H9 (cell line): ENCODE data around the gene UBQLN3. TPM values are rescaled to one million over a fixed set of nuclear protein-coding genes. Genes with fewer than 3 reads are reported as not detected.
A peak's percentile ranks its signal among the peaks of the same experiment; 100 is the strongest.

Experiments used
- DNase-seq: peaks from one replicate; pipeline ENCODE4 v3.0.0-alpha.2; 2017
- H2AFZ ChIP-seq: one replicate; pipeline ENCODE4 v1.6.1; 2013; ENCODE audit warnings: mild to moderate bottlenecking, low read length, control low read depth, moderate library complexity
- H2AK5ac ChIP-seq: 2 replicates; pipeline ENCODE4 v1.6.1; 2013; ENCODE audit warnings: low read length, control low read depth, mixed read lengths; ENCODE audit not compliant: insufficient read length
- H2BK120ac ChIP-seq: one replicate; pipeline ENCODE4 v1.6.1; 2013; ENCODE audit warnings: low read depth, mild to moderate bottlenecking, low read length, control low read depth, inconsistent platforms; ENCODE audit not compliant: poor library complexity, severe bottlenecking
- H2BK12ac ChIP-seq: 2 replicates; pipeline ENCODE4 v1.6.1; 2013; ENCODE audit warnings: low read length, control low read depth, mixed read lengths, low read depth; ENCODE audit not compliant: insufficient read length
- H2BK15ac ChIP-seq: 2 replicates; pipeline ENCODE4 v1.6.1; 2013; ENCODE audit warnings: low read depth, low read length, control low read depth
- H2BK20ac ChIP-seq: one replicate; pipeline ENCODE4 v1.6.1; 2013; ENCODE audit warnings: low read depth, mild to moderate bottlenecking, low read length, control low read depth, inconsistent platforms; ENCODE audit not compliant: poor library complexity, severe bottlenecking
- H2BK5ac ChIP-seq: 2 replicates; pipeline ENCODE4 v1.6.1; 2013; ENCODE audit warnings: low read length, control low read depth, mixed read lengths; ENCODE audit not compliant: insufficient read length
- H3K14ac ChIP-seq: 2 replicates; pipeline ENCODE4 v1.6.1; 2013; ENCODE audit warnings: low read length, control low read depth; ENCODE audit not compliant: insufficient read depth
- H3K18ac ChIP-seq: 2 replicates; pipeline ENCODE4 v1.6.1; 2013; ENCODE audit warnings: low read depth, mild to moderate bottlenecking, mixed read lengths, low read length, control low read depth; ENCODE audit not compliant: insufficient read length
- H3K23ac ChIP-seq: 2 replicates; pipeline ENCODE4 v1.6.1; 2013; ENCODE audit warnings: low read length, control low read depth, mixed read lengths, low read depth; ENCODE audit not compliant: insufficient read length
- H3K23me2 ChIP-seq: 2 replicates; pipeline ENCODE4 v1.6.1; 2013; ENCODE audit warnings: low read depth, mild to moderate bottlenecking, mixed read lengths, low read length, control low read depth; ENCODE audit not compliant: insufficient read length, poor library complexity, severe bottlenecking
- H3K27ac ChIP-seq: 2 replicates; pipeline ENCODE4 v1.5.1; 2013; ENCODE audit warnings: low read length, control low read depth, mixed read lengths, low read depth; ENCODE audit not compliant: insufficient read length
- H3K27me3 ChIP-seq: 2 replicates; pipeline ENCODE4 v1.6.1; 2013; ENCODE audit warnings: low read length, control low read depth, inconsistent platforms; ENCODE audit not compliant: insufficient read depth
- H3K4ac ChIP-seq: 2 replicates; pipeline ENCODE4 v1.6.1; 2013; ENCODE audit warnings: low read depth, mild to moderate bottlenecking, control low read depth, inconsistent platforms, low read length, moderate library complexity
- H3K4me1 ChIP-seq: 2 replicates; pipeline ENCODE4 v1.6.1; 2013; ENCODE audit warnings: low read length, control low read depth, inconsistent platforms; ENCODE audit not compliant: insufficient read depth
- H3K4me2 ChIP-seq: 2 replicates; pipeline ENCODE4 v1.6.1; 2013; ENCODE audit warnings: low read length, control low read depth, mixed read lengths; ENCODE audit not compliant: insufficient read length, insufficient read depth
- H3K56ac ChIP-seq: 2 replicates; pipeline ENCODE4 v1.6.1; 2013; ENCODE audit warnings: low read depth, mild to moderate bottlenecking, mixed read lengths, low read length, control low read depth; ENCODE audit not compliant: insufficient read length
- H3K79me1 ChIP-seq: 2 replicates; pipeline ENCODE4 v1.6.1; 2013; ENCODE audit warnings: low read depth, mild to moderate bottlenecking, moderate library complexity, low read length, control low read depth, inconsistent platforms; ENCODE audit not compliant: insufficient read depth, poor library complexity, severe bottlenecking
- H3K79me2 ChIP-seq: 2 replicates; pipeline ENCODE4 v1.6.1; 2013; ENCODE audit warnings: low read length, control low read depth, inconsistent platforms; ENCODE audit not compliant: insufficient read depth
- H3K9ac ChIP-seq: 2 replicates; pipeline ENCODE4 v1.6.1; 2013; ENCODE audit warnings: low read length, control low read depth, mixed read lengths; ENCODE audit not compliant: insufficient read length; ENCODE audit errors: extremely low read depth
- H3K9me3 ChIP-seq: one replicate; pipeline ENCODE4 v1.6.1; 2013; ENCODE audit warnings: low read depth, low read length, inconsistent platforms; ENCODE audit not compliant: control insufficient read depth
- H3T11ph ChIP-seq: one replicate; pipeline ENCODE4 v1.6.1; 2013; ENCODE audit warnings: mild to moderate bottlenecking, low read length, control low read depth, inconsistent platforms
- H4K20me1 ChIP-seq: one replicate; pipeline ENCODE4 v1.6.1; 2013; ENCODE audit not compliant: control insufficient read depth, insufficient read length, insufficient read depth
- H4K5ac ChIP-seq: 2 replicates; pipeline ENCODE4 v1.6.1; 2013; ENCODE audit warnings: low read depth, mild to moderate bottlenecking, mixed read lengths, low read length, control low read depth; ENCODE audit not compliant: insufficient read length
- H4K8ac ChIP-seq: replicated peaks from 2 replicates; pipeline ENCODE4 v1.6.1; 2013; ENCODE audit warnings: low read length, control low read depth, mixed read lengths, low read depth; ENCODE audit not compliant: insufficient read length
- H4K91ac ChIP-seq: 2 replicates; pipeline ENCODE4 v1.6.1; 2013; ENCODE audit warnings: low read depth, mild to moderate bottlenecking, moderate library complexity, mixed read lengths, low read length, control low read depth; ENCODE audit not compliant: insufficient read length
- H3K27ac Mint-ChIP-seq, 3 experiments: 2 replicates in 2 of 3; 3 replicates in 1 of 3; pipeline ENCODE4 v1.8.0; 2020 to 2021; ENCODE audit warnings: mixed read lengths in 3 of 3, mild to moderate bottlenecking in 1 of 3, moderate library complexity in 1 of 3
- H3K27me3 Mint-ChIP-seq: 2 replicates; pipeline ENCODE4 v1.8.0; 2021; ENCODE audit warnings: low read depth, mild to moderate bottlenecking, moderate library complexity, mixed read lengths
- H3K36me3 Mint-ChIP-seq, 3 experiments: 2 replicates in 2 of 3; 3 replicates in 1 of 3; pipeline ENCODE4 v1.8.0; 2020 to 2021; ENCODE audit warnings: low read depth in 3 of 3, mixed read lengths in 3 of 3; ENCODE audit not compliant: insufficient read depth in 1 of 3
- H3K4me1 Mint-ChIP-seq, 2 experiments: 2 replicates each; pipeline ENCODE4 v1.8.0; 2020; ENCODE audit warnings: mixed read lengths in 2 of 2
- H3K4me3 Mint-ChIP-seq, 2 experiments: 2 replicates in 1 of 2; 3 replicates in 1 of 2; pipeline ENCODE4 v1.8.0; 2020 to 2021; ENCODE audit warnings: mild to moderate bottlenecking in 2 of 2, mixed read lengths in 2 of 2, moderate library complexity in 1 of 2
- H3K9me3 Mint-ChIP-seq, 2 experiments: 2 replicates in 1 of 2; 3 replicates in 1 of 2; pipeline ENCODE4 v1.8.0; 2020; ENCODE audit warnings: mild to moderate bottlenecking in 2 of 2, mixed read lengths in 2 of 2, moderate library complexity in 1 of 2
- total RNA-seq: library from RNA; stranded (reverse); gene quantifications from 2 replicates; pipeline ENCODE4 v1.2.1, GENCODE V29; 2021
- TF ChIP-seq, protein P1 (sequence below): fragments of 200-600 bp; sonication (generic); conservative IDR thresholded peaks from 3 replicates; pipeline ENCODE4 v1.8.0; 2021; ENCODE audit warnings: antibody characterized with exemption, mild to moderate bottlenecking

The UBQLN3 gene
- total RNA-seq, 1 experiment from 2014 or later: not detected

DNA sequence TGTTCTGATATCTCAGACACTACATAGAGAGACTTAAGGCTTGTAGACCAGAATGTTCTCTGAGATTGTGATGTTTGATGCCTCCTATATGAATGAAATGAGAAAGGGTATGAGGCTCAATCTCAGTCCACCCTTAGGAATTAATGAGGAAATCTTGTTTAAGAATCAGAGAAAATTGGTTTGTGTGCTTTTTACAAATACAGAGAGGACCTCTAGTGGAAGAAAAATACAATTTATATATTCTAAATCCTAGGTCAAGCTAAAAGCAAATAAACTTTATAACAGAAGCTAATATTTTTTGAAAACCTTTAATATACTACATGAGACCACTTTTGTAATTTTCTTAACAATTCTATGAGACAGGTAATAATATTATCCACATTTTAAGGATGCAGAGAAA, 43.6 kb upstream of the UBQLN3 start:
- DNase-seq: no peak
- no peak overlapping the region for H3K18ac ChIP-seq
- no peak overlapping the region for H4K91ac ChIP-seq
- H2AK5ac ChIP-seq: no peak overlapping the region
- Mint-ChIP-seq H3K27me3 (peaks cover 3% of the 10 kb centered on the region), H3K36me3 (no peaks in the 10 kb centered on the region), H3K4me3 (no peak overlapping the region), H3K4me1 (peaks cover 0 to 8% of the 10 kb centered on the region in 2 experiments; a peak in 2 of 4 replicates), H3K9me3 (no peaks in the 10 kb centered on the region), H3K27ac (no peak overlapping the region)
- peaks cover 5% of the 10 kb centered on the region; the same call in 1 of the 2 replicates for H3K4me1 ChIP-seq
- H3K23ac ChIP-seq: no peak overlapping the region
- no peak overlapping the region for H3K9ac ChIP-seq
- no peak overlapping the region for H4K8ac ChIP-seq
- no peaks in the 10 kb centered on the region for H3K9me3 ChIP-seq
- no peaks in the 10 kb centered on the region for H3K27me3 ChIP-seq
- no peak overlapping the region for H3K14ac ChIP-seq
- no peaks in the 10 kb centered on the region for H3K23me2 ChIP-seq
- no peak overlapping the region for H3K4me2 ChIP-seq
- H3K79me1 ChIP-seq: no peaks in the 10 kb centered on the region
- H3K4ac ChIP-seq: no peak overlapping the region
- TF ChIP-seq, protein P1, sequence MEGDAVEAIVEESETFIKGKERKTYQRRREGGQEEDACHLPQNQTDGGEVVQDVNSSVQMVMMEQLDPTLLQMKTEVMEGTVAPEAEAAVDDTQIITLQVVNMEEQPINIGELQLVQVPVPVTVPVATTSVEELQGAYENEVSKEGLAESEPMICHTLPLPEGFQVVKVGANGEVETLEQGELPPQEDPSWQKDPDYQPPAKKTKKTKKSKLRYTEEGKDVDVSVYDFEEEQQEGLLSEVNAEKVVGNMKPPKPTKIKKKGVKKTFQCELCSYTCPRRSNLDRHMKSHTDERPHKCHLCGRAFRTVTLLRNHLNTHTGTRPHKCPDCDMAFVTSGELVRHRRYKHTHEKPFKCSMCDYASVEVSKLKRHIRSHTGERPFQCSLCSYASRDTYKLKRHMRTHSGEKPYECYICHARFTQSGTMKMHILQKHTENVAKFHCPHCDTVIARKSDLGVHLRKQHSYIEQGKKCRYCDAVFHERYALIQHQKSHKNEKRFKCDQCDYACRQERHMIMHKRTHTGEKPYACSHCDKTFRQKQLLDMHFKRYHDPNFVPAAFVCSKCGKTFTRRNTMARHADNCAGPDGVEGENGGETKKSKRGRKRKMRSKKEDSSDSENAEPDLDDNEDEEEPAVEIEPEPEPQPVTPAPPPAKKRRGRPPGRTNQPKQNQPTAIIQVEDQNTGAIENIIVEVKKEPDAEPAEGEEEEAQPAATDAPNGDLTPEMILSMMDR: peak; percentile 49; the same call in 1 of the 3 replicates
- no peaks in the 10 kb centered on the region for H4K20me1 ChIP-seq
- H2BK5ac ChIP-seq: no peak overlapping the region
- no peak overlapping the region for H2BK12ac ChIP-seq
- H3K79me2 ChIP-seq: no peaks in the 10 kb centered on the region
- H2BK120ac ChIP-seq: no peak overlapping the region
- H3T11ph ChIP-seq: no peak overlapping the region
- H3K27ac ChIP-seq: no peak overlapping the region
- H3K56ac ChIP-seq: no peak overlapping the region
- no peak overlapping the region for H2BK15ac ChIP-seq
- no peak overlapping the region for H2AFZ ChIP-seq
- no peak overlapping the region for H4K5ac ChIP-seq
- no peak overlapping the region for H2BK20ac ChIP-seq
